GM12878 (cell line): ENCODE results near the gene KLHL15. TPM values are rescaled to one million over a fixed set of nuclear protein-coding genes. Genes with fewer than 3 reads are reported as not detected.

Experiments
- ATF2 ChIP-seq: IDR thresholded peaks from 2 replicates; pipeline ENCODE4 v1.6.1; 2012; ENCODE audit warnings: low read length, inconsistent platforms
- BHLHE40 ChIP-seq, 2 experiments: fragments of 450-650 bp in 1 of 2; IDR thresholded peaks; 2 replicates each; pipeline ENCODE4 v1.6.1; 2011 to 2017; ENCODE audit warnings: low read depth in 2 of 2, borderline replicate concordance in 1 of 2, improper control_type of control experiment in 1 of 2, low read length in 1 of 2, mild to moderate bottlenecking in 1 of 2
- CTCF ChIP-seq, 3 experiments: IDR thresholded peaks in 2 of 3; conservative IDR thresholded peaks in 1 of 3; 2 replicates each; pipeline ENCODE4 v1.5.1; 2011; ENCODE audit warnings: low read depth in 3 of 3, low read length in 3 of 3, mild to moderate bottlenecking in 3 of 3, control low read depth in 2 of 3, moderate library complexity in 2 of 3, inconsistent platforms in 1 of 3, mixed read lengths in 1 of 3; ENCODE audit not compliant: control insufficient read depth in 2 of 3, insufficient read depth in 1 of 3; ENCODE audit errors: extremely low read depth in 1 of 3
- E2F4 ChIP-seq: IDR thresholded peaks from 2 replicates; pipeline ENCODE4 v1.6.1; 2012; ENCODE audit warnings: low read depth, low read length, improper control_type of control experiment
- IRF5 ChIP-seq: fragments of 450-650 bp; IDR thresholded peaks from 2 replicates; pipeline ENCODE4 v1.6.1; 2017; ENCODE audit warnings: borderline replicate concordance
- MAX ChIP-seq: IDR thresholded peaks from 2 replicates; pipeline ENCODE4 v1.6.1; 2012; ENCODE audit warnings: low read depth, low read length, improper control_type of control experiment
- MTA2 ChIP-seq: fragments of 450-650 bp; IDR thresholded peaks from 2 replicates; pipeline ENCODE4 v1.6.1; 2016; ENCODE audit warnings: low read depth, mild to moderate bottlenecking, moderate library complexity
- MXI1 ChIP-seq: fragments of 150-350 bp; IDR thresholded peaks from 2 replicates; pipeline ENCODE4 v1.6.1; 2011; ENCODE audit warnings: low read depth, mild to moderate bottlenecking, inconsistent platforms, low read length, improper control_type of control experiment
- POLR2AphosphoS5 ChIP-seq: IDR thresholded peaks from 2 replicates; pipeline ENCODE4 v1.6.1; 2011; ENCODE audit warnings: mild to moderate bottlenecking, low read length, inconsistent platforms
- REST ChIP-seq: IDR thresholded peaks from 2 replicates; pipeline ENCODE4 v1.6.1; 2012; ENCODE audit warnings: mild to moderate bottlenecking, low read depth, low read length
- SKIL ChIP-seq: fragments of 450-650 bp; IDR thresholded peaks from 2 replicates; pipeline ENCODE4 v1.6.1; 2017; ENCODE audit warnings: mild to moderate bottlenecking, low read depth, inconsistent platforms; ENCODE audit not compliant: poor library complexity, severe bottlenecking
- SMC3 ChIP-seq: IDR thresholded peaks from 2 replicates; pipeline ENCODE4 v1.6.1; 2011; ENCODE audit warnings: low read length, improper control_type of control experiment, borderline replicate concordance
- SRF ChIP-seq, 2 experiments: IDR thresholded peaks; 2 replicates each; pipeline ENCODE4 v1.6.1; 2011; ENCODE audit warnings: low read depth in 2 of 2, low read length in 2 of 2, mild to moderate bottlenecking in 1 of 2, moderate library complexity in 1 of 2
- USF2 ChIP-seq: IDR thresholded peaks from 2 replicates; pipeline ENCODE4 v1.6.1; 2011; ENCODE audit warnings: low read depth, low read length, improper control_type of control experiment, borderline replicate concordance
- polyA plus RNA-seq, 11 experiments: library from polyadenylated mRNA; depleted of rRNA in 4 of 11; unstranded in 6 of 11; stranded (reverse) in 5 of 11; fragments of >200 nt; fragmentation: Nextera tagmentation in 4 of 11; fragmentation: Illumina TruSeq in 1 of 11; extraction: Ambion mirVana in 4 of 11; extraction: Trizol in 1 of 11; gene quantifications; 1 replicate in 1 of 11; 2 replicates in 10 of 11; pipeline versions ENCODE4 v1.2.1 to v1.2.3, GENCODE V29; 2011 to 2016; ENCODE audit warnings: inconsistent platforms in 2 of 11, missing spikeins in 2 of 11, low read depth in 1 of 11
- total RNA-seq, 4 experiments: library from RNA; depleted of rRNA in 3 of 4; stranded (reverse); fragments of >200 nt in 3 of 4; fragmentation: Illumina TruSeq in 1 of 4; extraction: Trizol in 1 of 4; gene quantifications; 2 replicates each; pipeline versions ENCODE4 v1.2.1 to v1.2.3, GENCODE V29; 2013 to 2021

Gene KLHL15
- total and polyA plus RNA-seq, 10 of the 15 experiments (the other 5 are each of a cell fraction or from before 2014, with no cell fraction given): 1.4 to 7.0 (median 3.7) TPM

GRCh38 chrX:23964191-23964590 lies 62.8 kb downstream of the KLHL15 start (continued):
- TF ChIP-seq USF2: no peak
- TF ChIP-seq MXI1: no peak
- no peak for TF ChIP-seq MAX
- TF ChIP-seq E2F4: no peak
- no peak for TF ChIP-seq IRF5
- no peak for TF ChIP-seq SRF (IDR thresholded peaks at IDR 0.05; ENCODE audit: low read depth in 2 of 2, low read length in 2 of 2)
- no peak for TF ChIP-seq CTCF (IDR thresholded peaks at IDR 0.05 in 2 of 3, conservative IDR thresholded peaks at IDR 0.05 in 1 of 3; ENCODE audit: control insufficient read depth in 2 of 3, extremely low read depth in 1 of 3, insufficient read depth in 1 of 3, low read depth in 3 of 3, low read length in 3 of 3)
- TF ChIP-seq ATF2: no peak
- TF ChIP-seq BHLHE40 (IDR thresholded peaks at IDR 0.05; ENCODE audit: borderline replicate concordance in 1 of 2, low read depth in 2 of 2, low read length in 1 of 2): no peak
- no peak for TF ChIP-seq REST
- no peak for TF ChIP-seq MTA2
- no peak for TF ChIP-seq SMC3
- TF ChIP-seq POLR2AphosphoS5: no peak
- TF ChIP-seq SKIL: no peak
